DND-41 (cell line): ENCODE results near the gene CNOT10.
"Not testable (repeated sequence)": the region's sequence is repeated elsewhere in the genome, so short reads cannot be mapped to it uniquely, and the experiment has no call there.

Experiments used
- ATAC-seq: fragments of 200-7000 bp; cut with Tn5 transposase; 3 replicates; pipeline ENCODE4 v1.9.1; 2021; ENCODE audit warnings: low read depth; ENCODE audit not compliant: insufficient read depth
- DNase-seq: peaks from one replicate; pipeline ENCODE4 v3.0.0-alpha.2; 2020
- H2AFZ ChIP-seq: 2 replicates; pipeline ENCODE4 v1.6.0; 2012; ENCODE audit warnings: low read depth, low read length
- H3K27ac ChIP-seq: 2 replicates; pipeline ENCODE4 v1.5.1; 2012; ENCODE audit warnings: low read length, inconsistent platforms
- H3K27me3 ChIP-seq: fragments of 200-600 bp; sonication (generic); 2 replicates; pipeline ENCODE4 v1.6.0; 2012; ENCODE audit warnings: low read length, mild to moderate bottlenecking, inconsistent platforms; ENCODE audit not compliant: insufficient read depth, poor library complexity
- H3K36me3 ChIP-seq: 2 replicates; pipeline ENCODE4 v1.5.1; 2012; ENCODE audit warnings: low read length, inconsistent platforms; ENCODE audit not compliant: insufficient read depth
- H3K4me1 ChIP-seq: 2 replicates; pipeline ENCODE4 v1.5.1; 2012; ENCODE audit warnings: mild to moderate bottlenecking, low read length; ENCODE audit not compliant: insufficient read depth
- H3K4me2 ChIP-seq: 2 replicates; pipeline ENCODE4 v1.6.0; 2012; ENCODE audit warnings: mild to moderate bottlenecking, moderate library complexity, low read length, inconsistent platforms; ENCODE audit not compliant: insufficient read depth
- H3K4me3 ChIP-seq, 2 experiments: fragments of 200-600 bp in 1 of 2; shearing (Covaris generic) in 1 of 2; 2 replicates each; pipeline ENCODE4 v1.5.1; 2012 to 2016; ENCODE audit warnings: inconsistent platforms in 2 of 2, low read length in 2 of 2, mild to moderate bottlenecking in 2 of 2, low read depth in 1 of 2, moderate library complexity in 1 of 2
- H3K79me2 ChIP-seq: 2 replicates; pipeline ENCODE4 v1.6.0; 2012; ENCODE audit warnings: low read length, inconsistent platforms; ENCODE audit not compliant: insufficient read depth
- H3K9ac ChIP-seq: 2 replicates; pipeline ENCODE4 v1.6.0; 2012; ENCODE audit warnings: low read depth, mild to moderate bottlenecking, inconsistent platforms, low read length, moderate library complexity
- H3K9me3 ChIP-seq: 2 replicates; pipeline ENCODE4 v1.5.1; 2012; ENCODE audit warnings: low read length, moderate library complexity, mild to moderate bottlenecking, inconsistent platforms; ENCODE audit not compliant: insufficient read depth, severe bottlenecking
- H4K20me1 ChIP-seq: 2 replicates; pipeline ENCODE4 v1.6.0; 2012; ENCODE audit warnings: low read length; ENCODE audit not compliant: insufficient read depth
- EZH2 ChIP-seq: IDR thresholded peaks from 3 replicates; pipeline ENCODE4 v1.6.1; 2012; ENCODE audit warnings: borderline replicate concordance, low read depth, mild to moderate bottlenecking, moderate library complexity, low read length, inconsistent platforms; ENCODE audit not compliant: severe bottlenecking
- TF ChIP-seq, protein P1 (sequence below): IDR thresholded peaks from 2 replicates; pipeline ENCODE4 v1.5.1; 2012; ENCODE audit warnings: borderline replicate concordance, low read length, moderate library complexity, mild to moderate bottlenecking; ENCODE audit not compliant: poor library complexity, severe bottlenecking; ENCODE audit errors: extremely low read depth

The CNOT10 gene

DNA sequence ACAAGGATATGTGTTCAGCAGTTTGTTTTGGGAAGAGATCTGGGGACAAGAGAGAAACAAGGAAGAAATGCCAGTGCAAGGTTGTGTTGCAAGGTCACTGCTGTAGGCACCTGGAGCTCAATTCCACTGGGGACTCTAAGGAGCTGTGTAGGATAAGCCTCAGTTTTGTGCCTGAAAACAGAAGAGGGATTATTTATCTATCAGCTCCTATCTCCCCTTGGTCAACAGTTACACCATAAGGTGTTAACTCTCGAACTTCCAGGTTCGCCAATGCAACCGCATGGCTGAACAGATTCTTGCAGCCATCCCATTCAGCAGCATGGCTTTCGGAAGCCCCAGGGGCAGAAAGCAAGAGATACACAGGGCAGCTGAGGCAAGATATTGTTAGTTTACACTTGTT lies 41.6 kb upstream of the CNOT10 start:
- Histone ChIP-seq H2AFZ (no peak overlapping the region; the same call in 1 of the 2 replicates), H3K9ac (no peak overlapping the region)
- TF ChIP-seq, protein P1, sequence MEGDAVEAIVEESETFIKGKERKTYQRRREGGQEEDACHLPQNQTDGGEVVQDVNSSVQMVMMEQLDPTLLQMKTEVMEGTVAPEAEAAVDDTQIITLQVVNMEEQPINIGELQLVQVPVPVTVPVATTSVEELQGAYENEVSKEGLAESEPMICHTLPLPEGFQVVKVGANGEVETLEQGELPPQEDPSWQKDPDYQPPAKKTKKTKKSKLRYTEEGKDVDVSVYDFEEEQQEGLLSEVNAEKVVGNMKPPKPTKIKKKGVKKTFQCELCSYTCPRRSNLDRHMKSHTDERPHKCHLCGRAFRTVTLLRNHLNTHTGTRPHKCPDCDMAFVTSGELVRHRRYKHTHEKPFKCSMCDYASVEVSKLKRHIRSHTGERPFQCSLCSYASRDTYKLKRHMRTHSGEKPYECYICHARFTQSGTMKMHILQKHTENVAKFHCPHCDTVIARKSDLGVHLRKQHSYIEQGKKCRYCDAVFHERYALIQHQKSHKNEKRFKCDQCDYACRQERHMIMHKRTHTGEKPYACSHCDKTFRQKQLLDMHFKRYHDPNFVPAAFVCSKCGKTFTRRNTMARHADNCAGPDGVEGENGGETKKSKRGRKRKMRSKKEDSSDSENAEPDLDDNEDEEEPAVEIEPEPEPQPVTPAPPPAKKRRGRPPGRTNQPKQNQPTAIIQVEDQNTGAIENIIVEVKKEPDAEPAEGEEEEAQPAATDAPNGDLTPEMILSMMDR = no peak
- TF ChIP-seq EZH2 = no peak

DNA sequence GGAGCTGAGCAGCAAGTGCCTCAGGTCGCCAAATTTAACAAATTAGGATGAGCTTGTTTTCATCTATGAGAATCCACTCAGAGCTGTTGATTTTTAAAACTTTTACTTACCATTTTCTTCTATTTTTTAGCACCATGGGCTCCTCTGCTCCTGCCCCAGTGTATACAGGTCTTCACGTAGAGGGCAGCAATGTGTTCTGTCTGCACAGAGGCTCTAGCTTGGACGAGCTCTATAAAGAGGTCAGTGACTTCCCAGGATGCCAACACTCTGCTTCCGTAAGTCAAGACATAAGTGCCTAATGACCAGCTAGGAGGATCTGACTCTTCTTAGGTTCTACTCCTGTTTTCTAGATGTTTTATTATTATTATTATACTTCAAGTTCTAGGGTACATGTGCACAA lies 41.2 kb upstream of the CNOT10 start:
- Histone ChIP-seq H3K9me3 (no peaks in the 10 kb centered on the region), H4K20me1 (no peaks in the 10 kb centered on the region), H3K79me2 (no peaks in the 10 kb centered on the region), H3K4me3 (no peak overlapping the region), H3K4me1 (no peaks in the 10 kb centered on the region), H3K36me3 (no peaks in the 10 kb centered on the region), H3K27ac (no peak overlapping the region), H3K4me2 (no peak overlapping the region), H3K27me3 (no peaks in the 10 kb centered on the region), H3K9ac (no peak overlapping the region), H2AFZ (no peak overlapping the region; the same call in 1 of the 2 replicates)
- TF ChIP-seq EZH2 = no peak
- TF ChIP-seq, protein P1 = no peak
- DNase-seq (no peak), ATAC-seq (no peak)

More for the DNA sequence above, 41.6 kb upstream of the CNOT10 start:
- Histone ChIP-seq H3K27me3 (no peaks in the 10 kb centered on the region), H3K79me2 (no peaks in the 10 kb centered on the region), H3K4me2 (no peak overlapping the region), H3K4me1 (no peaks in the 10 kb centered on the region), H3K4me3 (no peak overlapping the region), H3K9me3 (no peaks in the 10 kb centered on the region), H3K36me3 (no peaks in the 10 kb centered on the region), H4K20me1 (no peaks in the 10 kb centered on the region), H3K27ac (no peak overlapping the region)
- no peak for DNase-seq
- ATAC-seq = no peak

DNA sequence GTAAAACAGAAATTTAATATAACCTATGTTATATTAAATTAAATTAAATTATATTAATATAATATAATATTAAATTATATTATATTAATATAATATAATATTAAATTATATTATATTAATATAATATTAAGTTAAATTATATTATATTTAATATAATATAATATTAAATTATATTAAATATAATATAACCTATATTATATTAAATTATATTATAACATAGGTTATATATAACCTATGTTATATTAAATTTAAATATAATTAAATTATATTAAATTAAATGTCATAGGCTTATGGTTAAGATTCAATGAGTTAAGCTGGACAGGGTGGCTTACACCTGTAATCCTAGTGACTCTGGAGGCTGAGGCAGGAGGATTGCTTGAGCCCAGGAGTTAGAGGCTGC lies 40.6 kb upstream of the CNOT10 start:
- Histone ChIP-seq H3K4me1 (no peaks in the 10 kb centered on the region), H3K9me3 (no peaks in the 10 kb centered on the region), H3K9ac (no peak overlapping the region), H3K4me3 (no peak overlapping the region), H3K27me3 (no peaks in the 10 kb centered on the region), H3K36me3 (no peaks in the 10 kb centered on the region), H3K27ac (no peak overlapping the region), H2AFZ (no peak overlapping the region), H3K79me2 (no peaks in the 10 kb centered on the region), H3K4me2 (no peak overlapping the region), H4K20me1 (no peaks in the 10 kb centered on the region)
- DNase-seq (no peak), ATAC-seq (no peak)
- TF ChIP-seq, protein P1 = no peak
- no peak for TF ChIP-seq EZH2

DNA sequence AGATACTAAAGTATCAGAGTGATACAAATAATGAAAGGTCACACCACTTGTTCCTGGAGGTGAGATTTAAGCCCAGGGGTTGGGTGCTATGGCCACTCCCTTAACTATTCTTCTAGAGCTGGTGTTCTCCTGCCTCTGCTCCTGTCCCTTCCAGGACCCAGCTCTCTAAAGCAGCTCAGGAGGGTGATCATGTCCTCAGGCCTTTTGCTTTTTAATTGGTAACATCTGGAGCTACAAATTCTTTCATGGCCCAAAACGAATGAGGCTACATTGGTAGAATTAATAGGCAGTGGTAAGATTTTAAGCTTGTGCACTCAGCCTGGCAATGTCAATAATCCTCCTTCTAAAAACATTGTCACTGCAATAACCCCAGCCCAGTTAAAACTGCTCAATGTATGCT lies 38.2 kb upstream of the CNOT10 start:
- H3K4me3 ChIP-seq = no peak overlapping the region
- DNase-seq (no peak), ATAC-seq (no peak)
- no peak overlapping the region for H3K9ac ChIP-seq
- H3K36me3 ChIP-seq = no peaks in the 10 kb centered on the region
- no peaks in the 10 kb centered on the region for H4K20me1 ChIP-seq
- H3K27ac ChIP-seq = no peak overlapping the region
- TF ChIP-seq EZH2 = no peak
- TF ChIP-seq, protein P1 = no peak
- H3K9me3 ChIP-seq = no peaks in the 10 kb centered on the region
- H3K27me3 ChIP-seq = no peaks in the 10 kb centered on the region
- H2AFZ ChIP-seq = no peak overlapping the region
- no peak overlapping the region for H3K4me2 ChIP-seq
- H3K4me1 ChIP-seq = no peaks in the 10 kb centered on the region
- no peaks in the 10 kb centered on the region for H3K79me2 ChIP-seq

DNA sequence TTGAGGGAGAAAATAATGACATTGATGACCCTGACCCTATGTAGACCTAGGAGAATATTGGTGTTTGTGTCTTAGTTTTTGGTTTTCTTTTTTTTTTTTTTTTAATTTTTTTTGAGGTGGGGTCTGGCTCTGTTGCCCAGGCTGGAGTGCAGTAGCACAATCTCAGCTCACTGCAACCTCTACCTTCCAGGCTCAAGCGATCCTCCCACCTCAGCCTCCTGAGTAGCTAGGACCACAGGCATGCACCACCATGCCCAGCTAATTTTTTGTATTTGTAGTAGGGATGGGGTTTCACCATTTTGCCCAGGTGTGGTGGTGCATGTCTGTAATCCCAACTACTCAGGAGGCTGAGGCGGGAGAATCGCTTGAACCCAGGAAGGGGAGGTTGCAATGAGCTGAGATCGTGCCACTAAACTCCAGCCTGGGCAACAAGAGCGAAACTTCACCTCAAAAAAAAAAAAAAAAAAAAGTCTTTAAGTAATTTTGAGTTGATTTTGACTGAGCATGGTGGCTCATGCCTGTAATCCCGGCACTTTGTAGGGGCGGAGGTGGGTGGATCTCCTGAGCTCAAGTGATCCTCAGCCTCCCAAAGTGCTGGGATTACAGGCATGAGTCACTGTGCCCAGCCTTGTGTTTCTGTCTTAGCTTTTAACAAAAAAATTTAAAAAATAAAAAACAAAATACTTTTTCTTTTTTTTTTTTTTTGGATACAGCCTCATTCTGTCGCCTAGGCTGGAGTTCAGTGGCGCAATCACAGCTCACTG lies 32.5 kb upstream of the CNOT10 start:
- not testable (repeated sequence) for H3K27ac ChIP-seq, H2AFZ ChIP-seq, H3K4me2 ChIP-seq, H3K4me1 ChIP-seq, H3K9ac ChIP-seq, ATAC-seq, H3K4me3 ChIP-seq, H3K9me3 ChIP-seq, H3K27me3 ChIP-seq, H4K20me1 ChIP-seq, H3K36me3 ChIP-seq, H3K79me2 ChIP-seq, DNase-seq
